Ammon's horn (tissue), 1 donor: ENCODE measurements around the gene AATF.
A peak's percentile ranks its signal among the peaks of the same experiment; 100 is the strongest.

Experiments
- DNase-seq: peaks from one replicate; pipeline ENCODE4 v3.0.0-alpha.2; 2016; ENCODE audit warnings: low spot score

The AATF gene

DNA sequence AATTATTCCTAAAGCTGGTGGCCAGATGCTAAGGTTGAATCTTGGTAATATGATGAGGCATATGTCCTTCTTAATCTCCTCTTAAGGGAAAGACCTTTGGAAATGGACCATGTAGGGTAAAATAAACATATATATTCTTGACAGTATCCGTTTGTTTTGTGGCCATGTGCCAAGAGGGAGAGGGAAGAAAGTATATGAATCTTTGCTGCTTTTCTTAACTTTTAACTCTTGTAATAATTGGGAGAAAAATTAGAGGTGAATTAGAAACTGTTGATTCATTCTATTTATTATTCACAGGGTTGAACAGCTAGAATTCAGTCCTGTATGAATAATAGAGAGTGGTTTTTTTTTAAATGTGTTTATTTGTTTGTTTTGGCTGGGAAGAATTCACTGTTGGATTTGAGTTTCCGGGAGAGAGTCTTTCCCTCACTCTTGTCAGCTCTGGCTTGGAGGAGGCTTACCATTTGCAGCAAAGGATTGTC, 31.6 kb downstream of the AATF start:
- no peak for DNase-seq

DNA sequence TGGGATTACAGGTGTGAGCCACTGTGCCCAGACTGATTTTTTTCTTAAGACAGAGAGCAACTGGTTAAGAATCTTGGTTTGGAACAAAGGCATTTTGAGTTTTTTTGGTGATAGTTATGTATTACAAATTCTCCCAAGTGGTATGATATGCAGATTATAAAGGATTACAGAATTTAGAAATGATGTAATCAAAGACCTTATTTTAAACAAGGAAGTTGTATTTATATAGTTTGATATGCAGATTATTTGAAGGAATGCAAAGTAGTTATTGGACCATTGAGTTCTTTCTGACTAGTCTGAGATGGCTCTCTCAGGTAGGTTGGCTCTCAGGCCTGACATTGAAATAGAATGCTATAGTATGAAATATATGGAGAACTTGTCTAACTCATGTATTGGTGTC, 34.9 kb downstream of the AATF start:
- DNase-seq, result no peak

DNA sequence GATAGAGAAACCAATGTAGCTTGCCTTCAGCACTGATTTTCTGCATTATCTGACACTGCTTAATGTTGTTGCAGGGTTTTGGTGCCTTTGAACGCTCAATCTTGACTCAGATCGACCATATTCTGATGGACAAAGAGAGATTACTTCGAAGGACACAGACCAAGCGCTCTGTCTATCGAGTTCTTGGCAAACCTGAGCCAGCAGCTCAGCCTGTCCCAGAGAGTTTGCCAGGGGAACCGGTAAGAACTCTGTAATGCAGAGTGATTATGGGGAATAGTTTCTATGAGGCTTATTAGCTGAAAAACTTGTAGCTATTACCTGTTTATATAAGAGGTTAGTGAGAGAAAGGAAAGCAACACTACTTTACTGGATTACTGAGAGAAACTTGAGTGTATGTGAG, 40.4 kb downstream of the AATF start:
- DNase-seq, result no peak

DNA sequence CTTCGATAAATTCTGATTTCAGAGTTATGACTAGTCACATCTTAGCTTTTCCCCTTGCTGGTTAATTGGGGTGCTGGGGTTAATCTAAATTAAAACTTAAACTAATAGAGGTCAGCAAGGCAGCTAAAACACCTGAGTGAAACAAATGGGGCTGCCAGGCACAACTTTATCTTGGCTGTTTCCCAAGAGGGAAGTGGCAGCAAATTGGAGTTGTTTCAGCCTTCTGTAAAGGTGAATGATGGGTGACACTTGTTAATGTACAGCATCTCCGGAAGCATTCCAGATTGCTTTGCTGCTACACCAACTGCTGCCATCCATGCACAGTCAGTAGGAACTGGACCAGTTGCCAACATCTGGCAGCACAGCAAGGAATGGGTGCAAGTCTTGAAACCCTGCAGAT, 43.9 kb downstream of the AATF start:
- no peak for DNase-seq

DNA sequence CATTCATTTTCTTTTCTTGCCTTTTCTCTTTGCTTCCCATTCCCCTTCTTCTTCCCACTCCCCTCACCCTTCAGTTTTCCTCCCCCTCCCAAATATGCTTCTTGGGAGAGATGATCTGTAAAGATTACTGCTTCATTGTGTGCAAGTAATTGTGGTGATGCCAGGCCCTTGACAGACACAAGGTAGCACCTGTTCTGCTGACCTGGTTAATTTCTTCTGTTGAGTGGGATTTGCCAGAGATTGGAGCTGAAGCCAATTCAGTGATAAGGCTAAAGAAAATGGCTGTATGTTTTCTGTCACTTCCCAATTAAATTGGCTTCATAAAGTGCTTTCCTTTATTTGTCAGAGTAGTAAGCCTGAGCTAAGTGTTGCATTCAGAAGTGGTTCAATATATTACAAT, 44.5 kb downstream of the AATF start:
- no peak for DNase-seq

DNA sequence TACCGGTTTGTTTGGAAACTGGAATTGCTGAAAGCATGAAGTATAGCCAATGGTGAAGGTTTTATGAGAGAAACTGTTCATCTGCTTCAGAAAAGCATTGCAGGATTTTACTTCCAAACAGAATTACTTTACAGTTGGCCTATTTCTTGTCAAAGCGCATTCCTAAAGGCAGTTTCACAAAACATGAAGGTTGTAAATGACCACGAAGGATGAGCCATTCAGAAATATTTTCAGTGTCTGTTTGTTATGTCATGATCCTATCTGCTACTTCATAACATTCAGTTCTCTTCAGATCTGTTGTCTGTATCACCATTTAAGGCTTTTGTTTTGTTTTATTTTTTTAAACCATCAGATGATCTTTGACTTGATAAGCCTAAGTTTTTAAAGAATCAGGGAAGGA, 45.7 kb downstream of the AATF start:
- no peak for DNase-seq

DNA sequence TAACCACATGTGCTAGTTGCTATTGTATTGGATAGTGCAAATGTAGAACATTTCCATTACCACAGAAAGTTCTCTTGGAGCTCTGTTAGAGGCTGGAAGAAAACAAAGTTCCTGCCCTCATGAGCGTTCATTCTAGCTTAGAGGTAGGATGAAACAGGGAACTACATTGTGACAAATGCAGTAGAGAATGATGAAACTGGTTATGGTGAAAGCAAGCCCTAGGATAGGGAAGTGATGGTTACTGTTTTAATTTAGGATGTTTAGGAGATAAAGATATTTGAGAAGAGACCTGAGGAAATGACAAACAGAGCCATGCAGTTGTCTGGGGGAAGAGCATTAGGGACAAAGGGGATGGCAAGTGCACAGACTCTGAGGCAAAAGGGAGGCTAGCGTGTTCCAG, 50.7 kb downstream of the AATF start:
- DNase-seq, result no peak

DNA sequence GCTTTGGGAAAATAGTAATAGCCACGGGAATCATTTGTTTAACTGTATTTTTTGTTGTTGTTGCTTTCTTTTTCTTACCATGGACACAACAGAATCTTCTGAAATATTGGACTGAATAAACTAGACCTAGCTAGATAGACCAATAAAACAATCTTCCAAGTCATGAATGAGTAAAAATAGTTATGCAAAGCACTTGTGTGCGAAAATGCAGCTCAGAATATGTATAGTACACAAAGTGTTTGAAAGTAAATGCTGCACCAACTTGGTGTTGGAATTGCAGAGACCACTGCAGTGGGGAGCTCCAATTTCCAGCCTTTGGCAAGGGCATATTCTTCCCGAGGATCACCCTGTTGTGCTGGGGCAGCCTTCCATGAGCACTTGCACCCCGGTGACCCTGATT, 68.0 kb downstream of the AATF start:
- DNase-seq, result no peak

DNA sequence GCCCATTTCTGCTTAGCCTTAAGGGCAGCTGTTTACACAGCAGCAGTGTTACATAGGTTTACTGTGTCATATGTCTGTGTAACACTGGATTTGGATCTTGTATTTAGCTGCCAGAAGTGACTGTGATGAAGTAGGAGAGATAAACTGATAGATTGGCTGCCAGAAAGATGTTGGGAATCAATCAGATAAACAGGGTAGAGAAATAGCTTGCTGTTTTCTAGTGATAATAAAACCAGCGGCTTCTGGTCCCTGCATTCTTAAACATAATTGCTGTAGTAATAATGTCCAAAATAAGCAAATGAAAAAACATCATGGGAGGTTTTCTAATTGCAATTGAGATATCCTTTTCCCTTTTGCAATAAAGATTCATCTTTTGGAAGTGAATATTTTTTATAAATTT, 68.7 kb downstream of the AATF start:
- no peak for DNase-seq

DNA sequence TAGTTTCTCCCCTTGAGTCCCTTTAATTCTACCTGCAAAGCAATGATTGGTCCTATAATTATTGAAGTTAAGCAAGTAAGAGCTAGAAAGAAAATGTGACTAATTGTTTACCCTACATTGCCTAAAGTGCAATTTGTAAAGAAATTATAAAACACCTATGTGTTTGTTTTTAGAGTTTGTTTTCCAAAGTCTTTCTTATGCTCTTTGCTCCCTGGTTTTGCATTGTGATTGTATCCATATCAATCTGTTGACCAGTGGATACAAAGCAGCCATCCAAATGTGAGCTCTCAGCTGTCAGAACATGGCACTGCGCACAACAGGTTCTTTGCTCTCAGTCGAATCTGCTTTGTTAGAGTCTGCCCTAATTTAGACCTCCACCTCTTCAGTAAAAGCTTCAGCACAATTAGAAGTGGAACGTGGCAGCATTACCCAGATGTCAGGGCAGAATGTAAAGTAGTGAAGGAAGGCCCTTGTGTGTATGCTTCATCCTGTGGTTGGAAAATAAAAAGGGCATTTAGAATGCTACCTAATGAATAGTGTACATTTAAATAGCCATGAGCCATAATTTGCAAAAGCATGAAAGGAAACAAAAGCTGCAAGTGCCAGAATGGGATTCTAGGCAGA, 70.5 kb downstream of the AATF start:
- no peak for DNase-seq

DNA sequence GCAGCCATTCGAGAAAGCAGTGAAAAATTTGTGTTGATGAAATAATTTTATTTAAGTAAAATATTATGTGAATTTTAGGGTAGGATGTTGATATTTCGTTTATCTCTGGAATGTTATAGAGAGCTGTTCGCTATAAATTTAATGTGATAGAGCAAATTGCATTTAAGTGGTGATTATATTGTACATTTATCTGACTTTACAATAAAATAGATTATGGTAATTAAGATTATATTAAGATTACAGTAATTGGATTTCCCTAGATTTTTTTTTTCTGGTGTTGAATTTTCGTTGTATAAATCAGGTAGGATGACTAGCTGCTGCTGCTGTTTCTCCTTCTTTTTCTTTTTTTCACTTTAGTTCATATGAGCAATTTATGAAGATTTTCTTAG, 71.0 kb downstream of the AATF start:
- DNase-seq, result no peak

DNA sequence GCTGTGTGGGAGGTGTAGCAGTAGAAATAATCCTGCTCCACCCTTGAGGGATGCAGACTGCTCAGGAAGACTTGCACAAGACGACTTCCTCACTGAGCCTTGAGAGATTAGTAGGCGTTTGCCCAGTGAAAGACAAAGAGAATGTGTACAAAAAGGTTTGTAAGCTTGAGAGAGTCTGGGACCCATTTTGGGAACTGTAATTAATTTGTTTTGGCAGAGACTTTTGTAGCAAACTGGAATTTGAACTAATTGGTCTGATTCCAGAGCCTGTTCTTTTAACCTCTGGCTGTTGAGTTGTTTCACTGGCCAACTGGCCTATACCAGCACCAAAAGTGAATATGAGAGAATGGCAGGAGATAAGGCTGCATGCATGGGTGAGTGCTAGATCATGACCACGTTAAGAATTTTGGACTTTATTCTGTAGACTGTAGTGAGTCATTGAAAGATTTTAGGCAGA, 75.5 kb downstream of the AATF start:
- DNase-seq, result peak; percentile 9

DNA sequence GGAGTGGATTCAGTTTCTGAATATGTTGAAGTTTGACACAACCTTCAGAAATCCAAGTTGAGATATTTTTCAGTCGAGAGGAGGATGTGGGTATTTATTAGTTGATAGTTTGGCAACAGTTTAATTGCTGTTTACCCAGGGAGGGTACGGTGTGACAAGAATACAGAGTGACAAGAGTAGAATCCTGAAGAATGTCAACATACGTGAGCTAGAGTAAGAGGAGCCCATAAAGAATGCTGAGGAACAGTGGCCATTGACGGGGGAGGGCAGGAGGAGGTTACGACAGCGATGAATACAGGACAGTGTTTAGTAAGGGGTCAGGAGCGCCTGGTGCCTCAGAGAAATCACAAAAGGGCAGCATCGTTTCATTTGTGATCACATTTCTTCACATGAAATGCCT, 76.5 kb downstream of the AATF start:
- no peak for DNase-seq

DNA sequence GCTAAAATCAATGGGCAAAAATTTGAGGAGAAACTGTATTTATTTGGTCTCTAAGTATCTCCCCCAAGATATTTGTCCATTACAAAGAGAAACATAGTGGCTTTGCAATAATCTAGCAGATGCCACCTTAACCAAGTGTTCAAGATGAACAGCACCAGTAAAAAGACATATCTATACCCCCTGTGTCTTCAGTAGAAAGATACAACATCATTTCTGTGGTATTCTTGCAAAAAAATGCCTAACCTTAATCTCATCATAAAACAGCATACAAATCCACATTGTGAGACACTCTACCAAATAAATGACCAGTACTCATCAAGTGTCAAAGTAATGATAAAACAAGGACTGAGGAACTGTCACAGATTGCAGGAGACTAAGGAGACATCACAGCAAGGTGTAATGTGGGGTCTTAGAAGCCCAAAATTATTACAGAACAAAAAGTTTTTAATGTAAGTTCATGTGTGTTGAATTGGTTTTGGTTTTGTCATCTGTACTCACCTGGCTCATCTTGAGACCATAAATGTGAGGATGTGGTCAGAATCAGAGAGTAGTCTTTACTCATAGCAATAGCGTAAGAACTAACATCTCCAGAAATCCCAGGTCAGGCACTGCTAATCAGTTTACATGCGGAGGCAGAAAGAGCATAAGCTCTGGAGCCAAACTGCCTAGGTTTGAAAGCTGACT, 77.2 kb downstream of the AATF start:
- no peak for DNase-seq

DNA sequence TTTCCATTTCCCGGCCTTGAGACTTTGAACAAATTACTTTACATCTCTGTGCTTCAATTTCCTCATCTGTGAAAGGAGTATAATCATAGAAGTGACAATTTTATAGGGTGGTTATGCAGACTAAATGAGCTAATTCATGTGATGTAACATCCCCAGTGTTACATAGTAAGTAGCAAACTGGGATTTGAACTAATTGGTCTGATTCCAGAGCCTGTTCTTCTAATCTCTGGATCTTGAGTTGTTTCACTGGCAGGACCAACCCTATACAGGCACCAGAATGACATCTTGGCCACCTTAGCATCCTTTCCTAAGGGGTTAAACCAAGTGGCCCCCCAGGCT, 77.7 kb downstream of the AATF start:
- no peak for DNase-seq

DNA sequence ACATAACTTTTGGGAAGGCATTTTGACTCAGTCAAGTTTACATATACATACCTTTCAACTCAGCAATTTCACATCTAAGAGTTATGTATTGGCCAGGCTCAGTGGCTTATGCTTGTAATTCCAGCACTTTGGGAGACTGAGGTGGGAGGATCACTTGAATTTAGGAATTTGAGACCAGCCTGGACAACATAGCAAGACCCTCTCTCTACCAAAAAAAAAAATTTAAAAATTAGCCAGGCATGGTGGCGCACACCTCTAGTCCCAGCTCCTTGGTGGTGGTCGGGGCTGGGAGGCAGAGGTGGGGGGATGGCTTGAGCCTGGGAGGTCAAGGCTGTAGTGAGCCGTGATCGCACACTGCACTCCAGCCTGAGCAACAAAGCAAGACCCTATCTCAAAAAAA, 79.3 kb downstream of the AATF start:
- DNase-seq, result no peak

DNA sequence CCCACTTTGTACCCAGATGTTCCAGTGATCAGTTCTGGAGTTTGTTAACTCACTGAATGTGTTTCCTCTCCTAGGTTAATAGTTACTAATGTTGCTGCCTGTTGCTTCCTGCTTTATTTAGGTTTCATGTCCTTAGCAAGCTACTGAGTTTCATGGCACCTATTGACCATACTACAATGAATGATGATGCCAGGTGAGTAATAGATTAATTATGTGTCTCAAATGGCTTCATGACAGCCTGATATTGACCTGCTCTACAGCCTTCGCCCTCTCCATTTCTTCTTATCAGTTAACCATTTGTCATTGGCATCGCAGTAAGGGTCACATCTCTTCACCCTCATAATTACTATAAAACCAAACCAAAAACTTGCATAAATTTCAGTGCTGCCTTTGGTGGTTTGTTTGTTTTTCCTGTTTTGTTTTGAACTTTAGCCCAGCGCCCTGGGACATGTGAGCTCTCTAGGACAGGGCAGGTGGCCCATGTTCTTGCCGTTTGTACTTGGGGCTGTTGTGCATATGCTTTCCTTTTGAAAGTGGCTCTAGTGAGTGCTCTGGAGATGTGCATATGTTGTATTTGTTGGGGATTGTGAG, 82.8 kb downstream of the AATF start:
- no peak for DNase-seq

DNA sequence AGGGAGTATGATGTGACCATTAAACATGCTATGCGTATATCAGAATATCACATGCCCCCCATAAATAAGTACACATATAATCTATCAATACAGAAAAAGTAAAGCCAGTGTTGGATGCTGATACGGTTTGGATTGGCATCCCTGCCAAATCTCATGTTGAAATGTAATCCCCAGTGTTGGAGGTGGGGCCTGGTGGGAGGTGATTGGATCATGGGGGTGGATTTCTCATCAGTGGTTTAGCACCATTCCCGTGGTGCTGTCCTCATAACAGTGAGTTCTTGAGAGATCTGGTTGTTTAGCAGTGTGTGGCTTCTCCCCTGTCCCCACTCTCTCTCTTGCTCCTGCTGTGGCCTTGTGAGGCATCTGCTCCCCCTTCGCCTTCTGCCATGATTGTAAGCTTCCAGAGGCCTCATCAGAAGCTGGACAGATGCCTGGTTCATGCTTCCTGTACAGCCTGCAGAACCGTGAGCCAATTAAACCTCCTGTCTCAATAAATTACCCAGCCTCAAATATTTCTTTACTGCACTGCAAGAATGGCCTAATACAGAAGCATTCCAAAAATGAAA, 88.9 kb downstream of the AATF start:
- DNase-seq, result no peak

DNA sequence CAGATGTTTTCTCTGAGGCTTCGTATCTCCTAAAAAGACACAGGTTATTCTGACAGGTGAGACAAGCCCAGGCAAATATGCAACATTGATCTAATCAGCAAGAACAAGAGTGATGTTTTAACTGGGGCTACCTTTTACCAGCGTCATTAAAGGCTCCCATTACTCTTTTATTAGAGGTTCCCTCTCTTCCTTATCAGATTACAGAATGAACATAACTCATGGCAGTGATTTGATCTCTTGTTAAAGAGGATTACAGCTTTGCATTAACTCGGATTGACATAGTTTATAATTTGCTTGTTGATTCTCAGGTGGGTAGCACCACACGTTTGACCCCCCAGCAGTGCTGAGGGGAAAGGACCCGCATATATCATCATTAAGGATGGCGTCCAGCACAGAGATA, 90.5 kb downstream of the AATF start:
- DNase-seq, result no peak

DNA sequence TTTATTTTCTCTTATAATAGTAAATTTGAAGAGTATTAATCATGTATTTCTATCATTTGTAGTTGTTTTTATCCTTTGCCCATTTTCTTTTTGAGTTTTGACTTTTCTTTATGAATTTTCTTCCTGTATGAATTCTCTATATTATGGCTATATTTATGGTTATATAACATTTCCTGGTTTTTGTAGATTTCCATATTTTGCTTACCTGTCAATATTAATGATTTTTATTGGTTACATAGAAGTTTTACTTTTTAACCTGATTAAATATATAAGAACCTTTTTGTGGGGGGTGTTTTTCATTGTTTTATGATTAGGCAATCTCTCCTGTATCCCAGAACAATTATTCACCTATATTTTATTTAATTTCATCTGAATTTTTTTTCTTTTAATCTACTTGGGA, 93.2 kb downstream of the AATF start:
- DNase-seq, result no peak

DNA sequence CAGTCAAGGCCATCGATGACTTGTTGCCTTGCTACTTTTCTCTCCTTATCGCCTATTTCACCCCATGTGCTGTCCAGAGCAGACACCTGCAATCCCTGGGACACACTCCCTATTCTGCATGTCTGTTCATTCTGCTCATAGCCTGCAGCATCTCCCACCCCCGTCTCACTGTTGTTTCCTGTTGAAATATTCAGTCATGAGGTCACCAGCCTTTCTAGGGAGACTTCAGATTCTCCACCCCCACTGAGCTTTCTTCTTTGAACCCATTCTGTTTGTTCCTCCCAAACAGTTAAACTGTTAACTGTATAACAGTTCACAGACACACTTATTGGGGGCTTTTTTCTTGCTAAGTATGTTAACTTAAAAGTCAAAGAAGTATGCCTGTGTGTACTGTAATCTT, 94.4 kb downstream of the AATF start:
- no peak for DNase-seq

DNA sequence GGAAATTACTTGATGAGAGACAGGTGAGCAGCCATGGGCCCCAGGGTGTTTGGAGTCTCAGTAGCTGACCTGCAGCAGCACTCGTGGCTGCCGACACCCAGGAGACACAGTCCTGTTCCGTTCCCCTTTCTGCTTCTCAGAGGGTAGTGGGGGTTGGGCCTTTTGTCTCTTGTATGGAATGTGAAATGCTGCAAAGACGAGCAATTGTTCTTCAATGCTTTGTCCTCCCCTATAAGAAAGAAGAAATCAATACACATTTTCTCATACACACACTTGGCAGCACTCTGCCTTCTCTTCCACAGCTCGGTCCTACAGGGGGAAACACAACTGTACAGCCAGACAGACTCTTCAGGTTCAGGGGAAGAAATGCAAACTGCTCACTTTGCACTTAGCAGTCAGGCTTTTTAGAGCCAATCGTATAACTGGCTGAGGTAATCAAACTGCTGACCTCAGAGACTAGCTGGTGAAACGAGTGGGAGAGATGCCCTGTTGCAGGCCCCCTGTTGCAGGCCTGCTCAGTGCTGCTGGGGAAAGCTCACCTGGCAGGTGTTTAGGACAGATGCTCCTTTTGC, 96.7 kb downstream of the AATF start:
- DNase-seq, result no peak

DNA sequence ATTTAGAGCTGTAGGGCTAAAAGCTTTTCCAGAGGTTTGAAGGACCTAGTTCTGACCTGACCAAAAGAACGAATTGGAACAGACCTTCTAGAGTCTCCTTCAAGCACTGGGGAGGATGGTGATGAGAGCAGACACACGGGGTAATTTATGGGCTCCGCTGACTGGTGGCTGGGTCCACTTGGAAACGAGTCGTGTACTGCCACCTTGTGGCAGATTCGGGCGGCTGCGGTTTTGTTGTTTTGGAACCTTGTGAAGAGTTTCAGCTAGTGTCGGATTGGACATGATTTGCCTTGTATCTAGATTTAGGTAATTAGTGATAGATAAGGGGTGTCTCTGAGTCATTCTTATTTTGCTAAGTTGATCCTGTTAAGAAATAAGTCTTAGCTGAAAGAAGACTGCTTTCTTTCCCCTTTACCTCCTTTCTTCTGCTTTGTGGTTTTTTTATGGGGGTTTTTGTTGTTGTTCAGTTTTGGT, 98.9 kb downstream of the AATF start:
- DNase-seq, result peak; percentile 89
